IPS-18c (cell line): ENCODE measurements around the gene GNAO1.

ENCODE experiments used
- H3K4me3 ChIP-seq: 2 replicates; pipeline ENCODE4 v1.7.0; 2013; ENCODE audit warnings: low read depth, mild to moderate bottlenecking, low read length, moderate library complexity; ENCODE audit not compliant: insufficient read depth
- H3K9me3 ChIP-seq: one replicate; pipeline ENCODE4 v1.6.1; 2013; ENCODE audit warnings: mild to moderate bottlenecking, low read length, moderate library complexity; ENCODE audit not compliant: control insufficient read depth, insufficient read depth

The GNAO1 gene

GRCh38 chr16:56193951-56194726, 2.9 kb downstream of the GNAO1 start:
- peak overlapping the region; percentile 36 for H3K4me3 ChIP-seq
- H3K9me3 ChIP-seq = no peaks in the 10 kb centered on the region

GRCh38 chr16:56195151-56195550, 3.9 kb downstream of the GNAO1 start:
- no peak overlapping the region for H3K4me3 ChIP-seq
- H3K9me3 ChIP-seq = no peaks in the 10 kb centered on the region

GRCh38 chr16:56196381-56196780, 5.1 kb downstream of the GNAO1 start:
- Histone ChIP-seq H3K9me3 (no peaks in the 10 kb centered on the region), H3K4me3 (no peak overlapping the region)

GRCh38 chr16:56197192-56197992, 6.1 kb downstream of the GNAO1 start:
- Histone ChIP-seq H3K9me3 (no peaks in the 10 kb centered on the region), H3K4me3 (no peak overlapping the region)

- no peak overlapping the region for H3K4me3 ChIP-seq
- no peaks in the 10 kb centered on the region for H3K9me3 ChIP-seq
Observed at GRCh38 chr16:56198006-56198754, 6.9 kb downstream of the GNAO1 start.

- H3K4me3 ChIP-seq = no peak overlapping the region
- no peaks in the 10 kb centered on the region for H3K9me3 ChIP-seq
Observed at GRCh38 chr16:56198755-56199114, 7.4 kb downstream of the GNAO1 start.

- Histone ChIP-seq H3K4me3 (no peak overlapping the region), H3K9me3 (no peaks in the 10 kb centered on the region)
Observed at GRCh38 chr16:56199164-56199563, 7.9 kb downstream of the GNAO1 start.

GRCh38 chr16:56201030-56201429, 9.7 kb downstream of the GNAO1 start:
- Histone ChIP-seq H3K9me3 (no peaks in the 10 kb centered on the region), H3K4me3 (no peak overlapping the region)

GRCh38 chr16:56202036-56202435, 10.7 kb downstream of the GNAO1 start:
- no peaks in the 10 kb centered on the region for H3K9me3 ChIP-seq
- no peak overlapping the region for H3K4me3 ChIP-seq

DNA sequence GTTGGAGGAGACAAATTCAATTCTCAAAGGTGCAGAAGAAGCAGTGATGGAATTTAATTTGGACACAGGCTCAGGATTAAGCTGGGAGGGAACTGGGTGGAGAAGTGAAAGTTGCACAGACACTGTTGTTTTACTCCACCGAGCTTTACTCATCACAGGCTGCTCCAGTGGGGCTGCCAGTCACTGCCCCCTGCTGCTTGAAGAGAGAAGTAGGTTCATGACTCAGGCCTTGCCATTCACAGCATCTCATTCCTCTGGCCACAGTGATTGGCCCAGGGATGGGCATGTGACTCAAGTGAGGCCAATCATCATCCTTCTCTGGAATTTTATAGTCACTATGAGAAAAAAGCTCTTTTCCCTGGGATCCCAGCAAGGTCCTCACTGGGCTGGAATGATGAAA, 11.8 kb downstream of the GNAO1 start:
- Histone ChIP-seq H3K4me3 (no peak overlapping the region), H3K9me3 (peaks cover 2% of the 10 kb centered on the region)

DNA sequence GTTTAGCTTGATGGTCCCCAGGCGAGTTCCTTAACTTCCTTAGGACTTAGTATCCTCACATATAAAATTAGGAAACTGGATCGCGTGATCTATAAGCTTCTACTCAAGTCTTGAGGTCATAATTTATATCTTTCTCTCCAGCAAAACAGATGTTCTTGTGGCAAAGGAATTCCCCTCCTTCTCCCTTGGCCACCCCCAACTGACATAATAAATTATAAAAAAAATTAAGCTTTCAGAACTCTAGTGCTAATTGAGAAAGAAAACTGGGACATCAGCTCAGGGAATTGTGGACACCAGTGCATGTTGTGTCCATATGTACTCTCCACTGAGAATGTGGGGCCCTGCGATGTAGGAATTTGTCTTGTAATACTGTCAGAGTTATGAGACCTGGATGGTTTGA, 13.5 kb downstream of the GNAO1 start:
- Histone ChIP-seq H3K4me3 (no peak overlapping the region), H3K9me3 (peaks cover 2% of the 10 kb centered on the region)

GRCh38 chr16:56206951-56207350, 15.7 kb downstream of the GNAO1 start:
- Histone ChIP-seq H3K4me3 (no peak overlapping the region), H3K9me3 (peaks cover 2% of the 10 kb centered on the region)

GRCh38 chr16:56207421-56207820, 16.1 kb downstream of the GNAO1 start:
- Histone ChIP-seq H3K4me3 (no peak overlapping the region), H3K9me3 (peaks cover 2% of the 10 kb centered on the region)

GRCh38 chr16:56211435-56211981, 20.2 kb downstream of the GNAO1 start:
- Histone ChIP-seq H3K9me3 (peaks cover 2% of the 10 kb centered on the region), H3K4me3 (no peak overlapping the region; the same call in 1 of the 2 replicates)

- peaks cover 2% of the 10 kb centered on the region for H3K9me3 ChIP-seq
- H3K4me3 ChIP-seq = no peak overlapping the region
Observed at GRCh38 chr16:56212144-56212543, 20.9 kb downstream of the GNAO1 start.

DNA sequence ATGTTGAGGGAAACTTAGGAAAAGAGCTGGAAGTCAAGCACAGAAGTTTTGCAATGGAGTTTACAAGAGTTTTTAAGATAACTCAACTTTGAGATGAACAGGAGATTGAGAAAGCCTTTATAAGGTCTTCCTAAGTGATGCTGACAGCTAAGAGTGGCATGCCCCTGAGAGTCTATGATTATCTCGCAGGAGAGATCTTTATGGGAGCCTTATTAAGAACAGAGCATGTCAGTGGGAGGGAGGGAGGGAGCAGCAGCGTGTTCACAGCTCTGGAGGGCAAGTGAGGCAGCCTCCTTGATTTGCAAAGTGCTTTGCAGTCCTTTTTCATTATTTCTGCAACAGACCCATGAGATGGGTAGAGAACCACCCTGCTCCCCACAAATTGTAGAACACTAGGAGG, 30.7 kb downstream of the GNAO1 start:
- H3K4me3 ChIP-seq = no peak overlapping the region
- H3K9me3 ChIP-seq = peaks cover 3% of the 10 kb centered on the region

- peaks cover 3% of the 10 kb centered on the region for H3K9me3 ChIP-seq
- H3K4me3 ChIP-seq = no peak overlapping the region
Observed at GRCh38 chr16:56222474-56222997, 31.2 kb downstream of the GNAO1 start.
